Neural progenitor cell (in vitro differentiated cells): Measurements from ENCODE around the gene SACS.

Experiments used
- EZH2 ChIP-seq: fragments of 200-600 bp; sonication (generic); IDR thresholded peaks from 2 replicates; pipeline ENCODE4 v1.6.1; 2017; ENCODE audit warnings: antibody characterized with exemption, mild to moderate bottlenecking, moderate library complexity
- EZH2phosphoT487 ChIP-seq: fragments of 200-600 bp; sonication (generic); IDR thresholded peaks from 2 replicates; pipeline ENCODE4 v1.6.1; 2017; ENCODE audit warnings: antibody characterized with exemption
- TF ChIP-seq, protein P1 (sequence below): fragments of 200-600 bp; sonication (generic); IDR thresholded peaks from 2 replicates; pipeline ENCODE4 v1.5.1; 2017; ENCODE audit warnings: antibody characterized with exemption, mild to moderate bottlenecking

DNA sequence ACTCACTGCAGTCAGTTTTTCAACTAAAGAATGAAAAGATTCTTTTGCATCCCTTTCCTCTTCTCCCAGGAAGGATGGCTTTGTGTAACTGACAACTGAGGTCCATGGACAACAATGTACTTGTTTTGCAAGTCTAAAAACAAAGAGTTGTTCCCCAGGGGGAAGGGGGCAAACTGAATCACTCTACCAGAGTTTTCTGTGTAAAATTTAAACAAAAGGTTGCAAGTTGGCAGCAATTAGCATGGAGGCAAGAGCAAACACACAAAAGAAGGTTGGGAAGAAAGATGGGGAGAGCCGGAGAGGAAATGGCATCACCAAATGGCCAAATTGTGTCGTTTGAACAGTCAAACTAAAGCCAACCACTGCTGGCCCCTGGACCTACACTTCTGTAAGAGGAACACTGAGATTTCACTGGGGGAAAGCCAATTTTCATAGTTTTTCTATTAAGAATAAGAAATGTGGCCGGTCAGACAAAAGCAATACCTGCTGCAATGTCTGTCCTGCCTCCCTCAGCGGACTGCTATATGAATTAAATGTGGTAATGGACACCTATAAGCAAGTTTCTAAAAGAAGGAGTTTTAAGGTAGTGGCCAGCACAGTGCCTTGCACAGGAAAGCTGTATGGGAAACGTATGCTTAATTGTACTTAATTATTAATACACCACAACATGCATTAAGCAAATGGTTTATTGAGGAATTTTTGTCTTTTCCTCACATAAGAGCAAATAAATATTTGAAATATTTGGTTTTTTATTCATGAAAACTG lies 16.1 kb upstream of the SACS start:
- TF ChIP-seq EZH2 (no peak), EZH2phosphoT487 (no peak)
- TF ChIP-seq, protein P1, sequence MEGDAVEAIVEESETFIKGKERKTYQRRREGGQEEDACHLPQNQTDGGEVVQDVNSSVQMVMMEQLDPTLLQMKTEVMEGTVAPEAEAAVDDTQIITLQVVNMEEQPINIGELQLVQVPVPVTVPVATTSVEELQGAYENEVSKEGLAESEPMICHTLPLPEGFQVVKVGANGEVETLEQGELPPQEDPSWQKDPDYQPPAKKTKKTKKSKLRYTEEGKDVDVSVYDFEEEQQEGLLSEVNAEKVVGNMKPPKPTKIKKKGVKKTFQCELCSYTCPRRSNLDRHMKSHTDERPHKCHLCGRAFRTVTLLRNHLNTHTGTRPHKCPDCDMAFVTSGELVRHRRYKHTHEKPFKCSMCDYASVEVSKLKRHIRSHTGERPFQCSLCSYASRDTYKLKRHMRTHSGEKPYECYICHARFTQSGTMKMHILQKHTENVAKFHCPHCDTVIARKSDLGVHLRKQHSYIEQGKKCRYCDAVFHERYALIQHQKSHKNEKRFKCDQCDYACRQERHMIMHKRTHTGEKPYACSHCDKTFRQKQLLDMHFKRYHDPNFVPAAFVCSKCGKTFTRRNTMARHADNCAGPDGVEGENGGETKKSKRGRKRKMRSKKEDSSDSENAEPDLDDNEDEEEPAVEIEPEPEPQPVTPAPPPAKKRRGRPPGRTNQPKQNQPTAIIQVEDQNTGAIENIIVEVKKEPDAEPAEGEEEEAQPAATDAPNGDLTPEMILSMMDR = no peak
